Astrocyte of the hippocampus (primary cell): ENCODE data around the gene IGF2R.
"Not testable (repeated sequence)": the region's sequence is repeated elsewhere in the genome, so short reads cannot be mapped to it uniquely, and the experiment has no call there.

ENCODE experiments used
- DNase-seq: peaks from one replicate; pipeline ENCODE4 v3.0.0; 2011; ENCODE audit warnings: low read depth, low spot score

IGF2R gene

GRCh38 chr6:159953091-159953601 lies 15.7 kb upstream of the IGF2R start:
- DNase-seq: no peak

- no peak for DNase-seq
Measured at GRCh38 chr6:159955945-159956361, 12.9 kb upstream of the IGF2R start.

GRCh38 chr6:159957071-159957673 lies 11.7 kb upstream of the IGF2R start:
- no peak for DNase-seq

GRCh38 chr6:159959165-159959975 lies 9.5 kb upstream of the IGF2R start:
- DNase-seq: no peak

DNA sequence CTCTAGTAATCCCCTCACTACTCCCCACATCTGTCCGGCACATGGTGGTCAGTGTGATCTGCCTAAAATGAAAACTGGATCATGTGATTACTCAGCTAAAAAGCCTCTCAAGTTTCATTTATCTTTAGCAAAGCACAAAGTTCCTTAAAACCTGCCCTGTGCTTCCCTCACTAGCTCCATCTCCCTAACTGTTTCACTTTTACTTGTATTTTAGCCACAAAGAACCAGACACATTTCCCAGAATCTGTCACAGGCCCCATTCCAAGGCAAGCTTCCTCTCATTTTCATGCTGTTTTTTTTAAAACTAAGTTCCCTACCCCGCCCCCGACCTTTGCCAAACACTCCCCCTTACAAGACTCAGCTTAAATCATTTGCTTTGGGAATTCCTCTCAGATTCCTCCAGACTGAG lies 8.9 kb upstream of the IGF2R start:
- DNase-seq: no peak

- DNase-seq: no peak
Measured at GRCh38 chr6:159960485-159960884, 8.4 kb upstream of the IGF2R start.

- DNase-seq: no peak
Measured at GRCh38 chr6:159961528-159961927, 7.4 kb upstream of the IGF2R start.

- no peak for DNase-seq
Measured at GRCh38 chr6:159963111-159963510, 5.8 kb upstream of the IGF2R start.

GRCh38 chr6:159964046-159964445 lies 4.8 kb upstream of the IGF2R start:
- DNase-seq: no peak

DNA sequence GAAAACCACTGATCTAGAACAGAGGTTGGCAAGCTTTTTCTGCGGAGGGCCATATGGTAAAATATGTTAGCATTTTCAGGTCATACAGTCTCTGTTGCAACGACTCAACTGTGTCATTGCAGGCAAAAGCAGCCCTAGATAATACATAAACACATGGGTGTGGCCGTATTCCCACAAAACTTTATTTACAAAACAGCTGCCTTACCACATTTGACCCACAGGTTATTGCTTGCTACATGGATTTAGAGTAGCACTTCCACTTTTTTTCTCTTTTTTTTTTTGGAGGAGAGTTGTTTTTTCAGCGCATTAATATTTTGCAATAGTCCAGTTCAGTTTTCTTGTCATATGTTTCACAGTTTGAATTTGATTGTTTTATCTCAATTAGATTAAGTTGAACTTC lies 2.5 kb upstream of the IGF2R start:
- DNase-seq: no peak

- DNase-seq: no peak
Measured at GRCh38 chr6:159966981-159967380, 1.9 kb upstream of the IGF2R start.

DNA sequence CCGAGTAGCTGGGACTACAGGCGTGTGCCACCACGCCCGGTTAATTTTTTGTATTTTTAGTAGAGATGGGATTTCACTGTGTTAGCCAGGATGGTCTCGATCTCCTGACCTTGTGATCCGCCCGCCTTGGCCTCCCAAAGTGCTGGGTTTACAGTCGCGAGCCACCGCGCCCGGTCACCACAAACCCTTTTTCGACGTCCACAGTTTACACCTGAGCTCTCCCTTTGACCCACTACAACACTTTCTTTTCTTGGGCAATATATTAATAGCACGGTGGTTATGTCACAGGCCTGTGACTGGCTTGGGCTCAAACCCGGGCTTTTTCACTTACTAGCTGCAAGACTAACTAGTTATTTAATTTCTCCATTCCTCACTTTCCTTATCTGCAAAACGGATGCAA lies 1.3 kb upstream of the IGF2R start:
- DNase-seq: not testable (repeated sequence)

DNA sequence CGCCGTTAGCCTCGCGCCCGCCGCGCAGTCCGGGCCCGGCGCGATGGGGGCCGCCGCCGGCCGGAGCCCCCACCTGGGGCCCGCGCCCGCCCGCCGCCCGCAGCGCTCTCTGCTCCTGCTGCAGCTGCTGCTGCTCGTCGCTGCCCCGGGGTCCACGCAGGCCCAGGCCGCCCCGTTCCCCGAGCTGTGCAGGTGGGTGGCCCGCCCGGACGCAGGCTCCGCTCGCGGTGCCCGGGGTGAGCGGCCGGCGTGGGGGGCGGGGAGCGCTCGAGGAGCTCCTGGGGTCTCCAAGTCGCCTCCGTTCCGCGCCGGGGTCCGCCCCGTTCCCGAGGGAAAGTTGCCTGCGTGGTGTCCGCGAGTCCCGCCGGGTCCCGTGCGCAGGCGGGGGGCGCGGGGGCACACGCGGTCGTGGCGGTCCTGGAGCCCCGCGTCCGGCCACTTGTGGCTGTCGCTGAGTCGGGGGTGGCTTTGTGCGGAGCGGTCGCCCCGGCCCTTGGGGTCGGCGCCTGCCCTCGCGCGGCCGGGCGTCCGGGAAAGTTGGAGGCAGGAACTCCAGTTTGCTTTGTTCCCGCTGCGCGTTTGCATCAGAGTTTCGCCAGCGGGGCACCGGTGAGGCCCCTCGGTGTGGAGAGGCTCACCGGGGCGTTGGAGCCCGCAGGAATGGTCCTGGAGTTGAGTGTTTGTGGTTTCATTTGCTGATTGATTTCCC lies 476 bp downstream of the IGF2R start:
- DNase-seq: peak; percentile 68

DNA sequence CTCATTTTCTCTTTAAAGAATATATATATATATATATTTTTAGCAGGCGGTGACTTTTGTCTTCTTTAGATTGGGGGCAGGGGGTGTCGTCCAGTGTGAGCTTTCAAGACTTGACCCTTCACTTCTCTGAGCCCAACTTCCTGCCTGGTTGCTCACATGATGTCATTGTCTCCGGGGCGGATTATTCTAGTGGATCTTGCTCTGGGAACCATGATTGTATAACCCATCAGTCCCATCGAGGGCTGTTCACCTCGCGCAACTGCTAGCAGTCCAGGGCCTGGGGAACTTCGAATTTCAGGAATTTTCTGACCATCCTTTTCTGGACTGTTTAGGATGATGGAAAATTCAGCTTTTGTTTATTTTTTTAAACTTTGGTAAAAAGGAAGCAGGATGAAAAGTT lies 1.0 kb downstream of the IGF2R start:
- peak; percentile 80 for DNase-seq

GRCh38 chr6:159970659-159971063 lies 1.8 kb downstream of the IGF2R start:
- DNase-seq: no peak

GRCh38 chr6:159971341-159972178 lies 2.7 kb downstream of the IGF2R start:
- no peak for DNase-seq

DNA sequence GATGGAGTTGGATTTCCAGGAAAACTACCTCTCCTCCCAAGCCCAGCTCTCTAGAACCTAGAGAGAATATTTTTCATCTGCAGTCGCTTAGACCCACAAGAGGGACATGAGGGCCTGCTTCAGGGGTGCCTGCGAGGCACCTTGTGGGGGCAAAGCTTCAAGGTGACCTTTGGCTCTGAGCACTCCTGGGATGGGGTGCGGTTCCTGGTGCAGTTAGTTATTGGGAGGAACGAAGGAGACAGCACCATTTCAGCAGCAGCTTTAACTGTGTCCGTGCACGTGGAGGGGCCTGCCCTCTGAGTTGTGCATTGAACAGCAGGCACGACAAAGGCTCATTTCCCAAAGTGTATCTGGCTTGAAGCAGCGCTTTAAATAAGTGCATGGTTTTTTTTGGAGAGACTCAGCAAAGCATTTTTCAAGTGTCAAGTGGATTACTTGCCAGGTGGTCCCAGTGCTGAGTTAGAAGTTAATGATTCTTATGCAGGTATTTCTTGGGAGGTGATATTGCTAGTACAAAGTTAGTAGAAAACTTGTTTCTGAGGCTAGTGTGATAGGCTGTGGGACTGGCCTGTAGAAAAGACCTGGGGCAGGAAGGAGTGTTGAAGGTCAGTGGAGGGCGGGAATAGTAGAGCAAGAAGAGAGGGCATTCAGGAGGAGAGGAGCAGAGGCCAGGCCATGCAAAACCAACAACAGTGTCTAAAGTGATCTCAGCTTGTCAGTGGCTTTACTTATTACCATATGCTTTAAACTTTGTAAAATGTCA lies 3.8 kb downstream of the IGF2R start:
- DNase-seq: no peak

DNA sequence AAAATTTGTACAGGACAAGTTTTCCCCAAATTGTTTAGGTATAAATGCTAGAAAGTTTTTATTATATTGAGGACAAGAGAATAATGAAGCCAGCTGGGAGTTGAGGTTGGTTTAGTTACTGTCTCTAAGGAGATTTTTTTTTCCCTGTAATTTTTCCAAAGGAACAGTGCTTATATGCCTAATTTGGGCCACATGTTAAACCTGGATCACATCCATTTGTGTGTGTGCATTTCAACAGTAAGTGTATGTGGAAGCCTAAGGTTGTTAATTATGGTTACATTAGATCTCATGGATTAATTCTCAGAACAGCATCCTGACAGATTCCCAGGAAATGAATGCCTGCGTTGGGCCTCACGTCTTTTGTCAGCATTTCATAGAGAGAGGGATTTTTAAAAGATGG lies 4.5 kb downstream of the IGF2R start:
- DNase-seq: no peak

DNA sequence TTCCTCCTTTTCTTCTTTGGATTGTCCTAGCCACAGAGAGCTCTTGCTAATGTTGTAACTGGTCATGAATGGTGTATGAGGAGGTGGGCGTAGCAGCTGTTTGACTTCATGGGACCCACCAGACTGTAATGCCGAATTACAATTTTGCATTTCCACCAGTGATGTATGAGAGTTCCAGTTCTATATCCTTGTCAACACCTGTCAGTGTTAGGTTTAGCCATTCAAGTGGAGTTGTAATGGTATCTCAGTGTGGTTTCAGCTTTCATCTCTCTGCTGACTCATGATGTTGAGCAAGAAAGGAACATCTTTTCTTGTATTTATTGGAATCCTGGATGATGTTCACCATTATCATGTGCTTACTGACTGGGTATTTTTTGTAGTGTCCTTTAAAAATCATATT lies 5.1 kb downstream of the IGF2R start:
- DNase-seq: no peak

DNA sequence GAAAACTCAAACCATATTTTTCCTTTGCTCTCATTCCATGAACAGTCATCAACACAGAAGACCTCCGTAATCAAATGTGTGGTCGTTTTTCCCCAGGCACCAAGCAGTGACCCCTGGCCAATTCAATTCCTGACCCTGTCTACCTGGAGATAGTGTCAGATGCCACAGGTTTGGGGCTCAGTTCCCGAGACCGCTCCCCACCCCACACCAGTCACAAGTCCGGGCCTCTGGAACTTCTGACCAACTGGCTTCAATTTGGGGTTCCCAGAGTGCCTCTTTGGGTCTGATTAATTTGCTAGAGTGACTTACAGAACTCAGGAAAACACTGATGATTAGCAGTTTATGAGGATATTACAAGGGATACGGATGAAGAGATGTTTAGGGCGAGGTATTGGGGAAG lies 6.0 kb downstream of the IGF2R start:
- no peak for DNase-seq

DNA sequence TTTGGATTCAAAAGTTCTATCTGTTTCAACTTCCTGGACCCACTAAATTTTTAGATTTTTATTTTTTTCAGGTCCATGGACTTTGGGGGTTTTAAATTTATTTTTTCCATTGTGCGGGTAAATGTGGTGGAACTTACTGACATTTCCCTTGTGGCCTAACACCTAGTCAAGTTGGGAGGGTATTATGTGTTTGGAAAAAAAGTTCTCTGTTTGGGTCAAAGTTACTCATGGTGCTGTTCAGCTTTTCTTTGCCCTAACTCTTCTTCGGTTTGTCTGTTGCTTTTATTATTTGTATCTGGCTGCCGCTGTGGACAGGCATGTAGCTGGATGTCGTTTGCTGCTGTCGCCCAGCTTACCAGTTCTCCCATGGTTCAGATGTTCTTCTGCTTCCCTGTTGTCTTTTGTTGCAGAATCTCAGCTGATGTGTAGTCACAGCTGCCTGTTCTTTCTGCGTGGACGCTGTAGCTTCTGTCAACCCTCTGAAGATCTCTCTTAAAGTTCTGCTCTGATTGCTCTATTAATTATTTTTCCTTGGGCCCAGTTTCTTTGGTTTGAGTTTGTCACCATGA lies 7.9 kb downstream of the IGF2R start:
- DNase-seq: no peak
